ENCODE results near the gene PCID2. TPM values are rescaled to one million over a fixed set of nuclear protein-coding genes. Genes with fewer than 3 reads are reported as not detected.

PCID2 gene
- total and polyA plus RNA-seq, 2 experiments from 2014 or later, result 79.6 to 107 TPM

DNA sequence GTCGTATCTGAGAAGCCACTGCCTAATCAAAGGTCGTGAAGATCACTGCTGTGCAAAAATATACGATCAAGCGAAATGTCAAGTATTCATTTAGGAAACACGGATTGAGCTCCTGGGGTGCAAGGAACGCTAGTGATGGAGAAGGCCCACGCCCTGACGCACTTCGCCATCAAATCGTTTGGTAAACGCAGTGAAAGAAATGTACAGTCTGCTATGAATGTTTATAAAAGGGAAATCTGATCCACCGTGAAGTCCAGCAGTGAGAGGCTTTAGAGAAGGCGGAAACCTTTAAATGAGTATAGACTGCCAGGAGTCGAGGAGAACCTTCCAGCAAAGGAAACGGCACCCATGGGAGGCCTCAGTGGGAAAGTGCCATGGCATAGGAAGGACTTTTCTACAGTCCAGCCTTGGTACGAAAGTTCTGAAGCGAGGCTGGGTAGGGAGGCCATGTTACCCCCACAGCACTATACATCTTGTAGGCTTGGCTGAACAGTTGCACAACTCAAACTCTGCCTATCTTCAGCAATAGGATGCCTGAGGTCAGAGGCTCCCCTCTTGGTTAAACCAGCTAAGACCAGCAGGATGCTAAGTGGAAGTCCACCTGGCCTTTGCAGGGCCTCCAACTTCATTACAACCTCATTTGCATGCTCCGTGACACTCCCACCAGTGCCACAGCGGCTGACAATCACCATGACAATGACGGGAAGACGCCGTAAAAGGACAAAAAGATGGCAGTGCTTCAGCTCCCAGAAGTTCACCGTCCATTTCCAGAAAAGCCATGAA, 20.4 kb downstream of the PCID2 start (continued):
- no peak for TF ChIP-seq NANOG (IDR thresholded peaks at IDR 0.05; ENCODE audit: borderline replicate concordance)
- no peak for TF ChIP-seq POLR2AphosphoS5 (IDR thresholded peaks at IDR 0.05; ENCODE audit: low read depth)
- TF ChIP-seq, protein P1, sequence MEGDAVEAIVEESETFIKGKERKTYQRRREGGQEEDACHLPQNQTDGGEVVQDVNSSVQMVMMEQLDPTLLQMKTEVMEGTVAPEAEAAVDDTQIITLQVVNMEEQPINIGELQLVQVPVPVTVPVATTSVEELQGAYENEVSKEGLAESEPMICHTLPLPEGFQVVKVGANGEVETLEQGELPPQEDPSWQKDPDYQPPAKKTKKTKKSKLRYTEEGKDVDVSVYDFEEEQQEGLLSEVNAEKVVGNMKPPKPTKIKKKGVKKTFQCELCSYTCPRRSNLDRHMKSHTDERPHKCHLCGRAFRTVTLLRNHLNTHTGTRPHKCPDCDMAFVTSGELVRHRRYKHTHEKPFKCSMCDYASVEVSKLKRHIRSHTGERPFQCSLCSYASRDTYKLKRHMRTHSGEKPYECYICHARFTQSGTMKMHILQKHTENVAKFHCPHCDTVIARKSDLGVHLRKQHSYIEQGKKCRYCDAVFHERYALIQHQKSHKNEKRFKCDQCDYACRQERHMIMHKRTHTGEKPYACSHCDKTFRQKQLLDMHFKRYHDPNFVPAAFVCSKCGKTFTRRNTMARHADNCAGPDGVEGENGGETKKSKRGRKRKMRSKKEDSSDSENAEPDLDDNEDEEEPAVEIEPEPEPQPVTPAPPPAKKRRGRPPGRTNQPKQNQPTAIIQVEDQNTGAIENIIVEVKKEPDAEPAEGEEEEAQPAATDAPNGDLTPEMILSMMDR (conservative IDR thresholded peaks at IDR 0.05; ENCODE audit: low read depth in 2 of 2), result no peak
- no peak for TF ChIP-seq CREB1 (CRISPR knock-in tag; IDR thresholded peaks at IDR 0.05; ENCODE audit: low read depth)

DNA sequence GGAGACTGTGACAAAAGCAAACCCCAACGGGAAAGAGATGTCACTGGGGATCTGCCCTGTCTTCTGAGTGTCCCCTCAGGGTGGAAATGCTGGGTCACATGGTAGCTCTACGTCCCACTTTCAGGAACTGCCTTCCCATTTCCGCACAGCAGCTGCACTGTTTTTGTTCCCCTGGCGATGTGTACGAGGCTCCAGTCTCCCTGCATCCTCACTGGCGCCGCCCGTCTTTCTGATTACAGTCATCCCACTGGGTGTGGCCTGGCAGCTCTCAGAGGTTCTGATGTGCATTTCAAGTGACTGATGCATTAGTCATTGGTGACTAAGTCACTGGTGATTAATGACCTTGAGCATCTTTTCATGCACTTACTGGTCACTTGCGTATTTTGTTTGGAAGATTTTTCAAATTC, 21.2 kb downstream of the PCID2 start:
- no peak overlapping the region for H3K4me3 ChIP-seq
- H4K20me1 ChIP-seq (replicated peaks; ENCODE audit: insufficient read depth), result peaks cover 4% of the 10 kb centered on the region
- DNase-seq (ENCODE audit: low spot score) (no peak), ATAC-seq (no peak)
- peaks cover 2% of the 10 kb centered on the region for H3K27me3 Mint-ChIP-seq (ENCODE audit: insufficient read depth, low read depth, poor library complexity)
- no peak overlapping the region for H3K4me3 Mint-ChIP-seq
- peaks cover 9% of the 10 kb centered on the region; the same call in 1 of the 2 replicates for H3K79me2 ChIP-seq (replicated peaks; ENCODE audit: insufficient read depth)
- H3K4me2 ChIP-seq, result no peak overlapping the region
- H3K36me3 ChIP-seq (ENCODE audit: insufficient read depth), result peaks cover 52% of the 10 kb centered on the region
- no peak overlapping the region for H3K27ac Mint-ChIP-seq
- H2AFZ ChIP-seq, result no peak overlapping the region
- H3K36me3 Mint-ChIP-seq (ENCODE audit: low read depth), result peaks cover 71% of the 10 kb centered on the region
- H3K27me3 ChIP-seq (ENCODE audit: insufficient read depth), result no peaks in the 10 kb centered on the region
- 0 out of 2 replicates have a peak, but pooled peaks cover 4% of the 10 kb centered on the region for H3F3A ChIP-seq (replicated peaks; ENCODE audit: low read depth)
- H3K9me3 Mint-ChIP-seq, result no peaks in the 10 kb centered on the region; the same call in 2 of the 3 replicates
- peaks cover 2% of the 10 kb centered on the region; the same call in 1 of the 3 replicates for H3K4me1 Mint-ChIP-seq
- no peaks in the 10 kb centered on the region for H3K9me2 ChIP-seq (ENCODE audit: insufficient read depth)
- no peak overlapping the region for H3K27ac ChIP-seq (ENCODE audit: low read depth)
- H3K4me1 ChIP-seq (ENCODE audit: insufficient read depth), result no peaks in the 10 kb centered on the region
- TF ChIP-seq, protein P2, sequence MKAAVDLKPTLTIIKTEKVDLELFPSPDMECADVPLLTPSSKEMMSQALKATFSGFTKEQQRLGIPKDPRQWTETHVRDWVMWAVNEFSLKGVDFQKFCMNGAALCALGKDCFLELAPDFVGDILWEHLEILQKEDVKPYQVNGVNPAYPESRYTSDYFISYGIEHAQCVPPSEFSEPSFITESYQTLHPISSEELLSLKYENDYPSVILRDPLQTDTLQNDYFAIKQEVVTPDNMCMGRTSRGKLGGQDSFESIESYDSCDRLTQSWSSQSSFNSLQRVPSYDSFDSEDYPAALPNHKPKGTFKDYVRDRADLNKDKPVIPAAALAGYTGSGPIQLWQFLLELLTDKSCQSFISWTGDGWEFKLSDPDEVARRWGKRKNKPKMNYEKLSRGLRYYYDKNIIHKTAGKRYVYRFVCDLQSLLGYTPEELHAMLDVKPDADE (IDR thresholded peaks at IDR 0.05), result no peak
- TF ChIP-seq, protein P3, sequence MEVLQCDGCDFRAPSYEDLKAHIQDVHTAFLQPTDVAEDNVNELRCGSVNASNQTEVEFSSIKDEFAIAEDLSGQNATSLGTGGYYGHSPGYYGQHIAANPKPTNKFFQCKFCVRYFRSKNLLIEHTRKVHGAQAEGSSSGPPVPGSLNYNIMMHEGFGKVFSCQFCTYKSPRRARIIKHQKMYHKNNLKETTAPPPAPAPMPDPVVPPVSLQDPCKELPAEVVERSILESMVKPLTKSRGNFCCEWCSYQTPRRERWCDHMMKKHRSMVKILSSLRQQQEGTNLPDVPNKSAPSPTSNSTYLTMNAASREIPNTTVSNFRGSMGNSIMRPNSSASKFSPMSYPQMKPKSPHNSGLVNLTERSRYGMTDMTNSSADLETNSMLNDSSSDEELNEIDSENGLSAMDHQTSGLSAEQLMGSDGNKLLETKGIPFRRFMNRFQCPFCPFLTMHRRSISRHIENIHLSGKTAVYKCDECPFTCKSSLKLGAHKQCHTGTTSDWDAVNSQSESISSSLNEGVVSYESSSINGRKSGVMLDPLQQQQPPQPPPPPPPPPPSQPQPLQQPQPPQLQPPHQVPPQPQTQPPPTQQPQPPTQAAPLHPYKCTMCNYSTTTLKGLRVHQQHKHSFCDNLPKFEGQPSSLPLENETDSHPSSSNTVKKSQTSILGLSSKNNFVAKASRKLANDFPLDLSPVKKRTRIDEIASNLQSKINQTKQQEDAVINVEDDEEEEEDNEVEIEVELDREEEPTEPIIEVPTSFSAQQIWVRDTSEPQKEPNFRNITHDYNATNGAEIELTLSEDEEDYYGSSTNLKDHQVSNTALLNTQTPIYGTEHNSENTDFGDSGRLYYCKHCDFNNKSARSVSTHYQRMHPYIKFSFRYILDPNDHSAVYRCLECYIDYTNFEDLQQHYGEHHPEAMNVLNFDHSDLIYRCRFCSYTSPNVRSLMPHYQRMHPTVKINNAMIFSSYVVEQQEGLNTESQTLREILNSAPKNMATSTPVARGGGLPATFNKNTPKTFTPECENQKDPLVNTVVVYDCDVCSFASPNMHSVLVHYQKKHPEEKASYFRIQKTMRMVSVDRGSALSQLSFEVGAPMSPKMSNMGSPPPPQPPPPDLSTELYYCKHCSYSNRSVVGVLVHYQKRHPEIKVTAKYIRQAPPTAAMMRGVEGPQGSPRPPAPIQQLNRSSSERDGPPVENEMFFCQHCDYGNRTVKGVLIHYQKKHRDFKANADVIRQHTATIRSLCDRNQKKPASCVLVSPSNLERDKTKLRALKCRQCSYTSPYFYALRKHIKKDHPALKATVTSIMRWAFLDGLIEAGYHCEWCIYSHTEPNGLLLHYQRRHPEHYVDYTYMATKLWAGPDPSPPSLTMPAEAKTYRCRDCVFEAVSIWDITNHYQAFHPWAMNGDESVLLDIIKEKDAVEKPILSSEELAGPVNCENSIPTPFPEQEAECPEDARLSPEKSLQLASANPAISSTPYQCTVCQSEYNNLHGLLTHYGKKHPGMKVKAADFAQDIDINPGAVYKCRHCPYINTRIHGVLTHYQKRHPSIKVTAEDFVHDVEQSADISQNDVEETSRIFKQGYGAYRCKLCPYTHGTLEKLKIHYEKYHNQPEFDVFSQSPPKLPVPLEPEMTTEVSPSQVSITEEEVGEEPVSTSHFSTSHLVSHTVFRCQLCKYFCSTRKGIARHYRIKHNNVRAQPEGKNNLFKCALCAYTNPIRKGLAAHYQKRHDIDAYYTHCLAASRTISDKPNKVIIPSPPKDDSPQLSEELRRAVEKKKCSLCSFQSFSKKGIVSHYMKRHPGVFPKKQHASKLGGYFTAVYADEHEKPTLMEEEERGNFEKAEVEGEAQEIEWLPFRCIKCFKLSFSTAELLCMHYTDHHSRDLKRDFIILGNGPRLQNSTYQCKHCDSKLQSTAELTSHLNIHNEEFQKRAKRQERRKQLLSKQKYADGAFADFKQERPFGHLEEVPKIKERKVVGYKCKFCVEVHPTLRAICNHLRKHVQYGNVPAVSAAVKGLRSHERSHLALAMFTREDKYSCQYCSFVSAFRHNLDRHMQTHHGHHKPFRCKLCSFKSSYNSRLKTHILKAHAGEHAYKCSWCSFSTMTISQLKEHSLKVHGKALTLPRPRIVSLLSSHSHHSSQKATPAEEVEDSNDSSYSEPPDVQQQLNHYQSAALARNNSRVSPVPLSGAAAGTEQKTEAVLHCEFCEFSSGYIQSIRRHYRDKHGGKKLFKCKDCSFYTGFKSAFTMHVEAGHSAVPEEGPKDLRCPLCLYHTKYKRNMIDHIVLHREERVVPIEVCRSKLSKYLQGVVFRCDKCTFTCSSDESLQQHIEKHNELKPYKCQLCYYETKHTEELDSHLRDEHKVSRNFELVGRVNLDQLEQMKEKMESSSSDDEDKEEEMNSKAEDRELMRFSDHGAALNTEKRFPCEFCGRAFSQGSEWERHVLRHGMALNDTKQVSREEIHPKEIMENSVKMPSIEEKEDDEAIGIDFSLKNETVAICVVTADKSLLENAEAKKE (CRISPR knock-in tag; IDR thresholded peaks at IDR 0.05), result no peak
- TF ChIP-seq, protein P1 (conservative IDR thresholded peaks at IDR 0.05; ENCODE audit: low read depth in 2 of 2), result no peak
- TF ChIP-seq JUNB (IDR thresholded peaks at IDR 0.05; ENCODE audit: unreplicated experiment) (no peak), EZH2 (IDR thresholded peaks at IDR 0.05; ENCODE audit: low read depth, unreplicated experiment) (no peak)
